GM10248 (cell line): ENCODE results near the gene HKDC1.

Experiments used
- CTCF ChIA-PET: fragments of 300-600 bp; sonication (Branson Sonifier 250); formaldehyde crosslinking; extraction: SDS; loops from one replicate; lab custom pipeline; 2021; ENCODE audit warnings: antibody characterized with exemption; lab: Yijun Ruan, JAX
- POLR2A ChIA-PET: fragments of 350-650 bp; sonication (Branson Sonifier 250); formaldehyde crosslinking; extraction: SDS; loops from one replicate; lab custom pipeline; 2020; ENCODE audit warnings: antibody characterized with exemption; lab: Yijun Ruan, JAX
- DNase-seq: peaks from one replicate; pipeline ENCODE4 v3.0.0; 2012; ENCODE audit errors: extremely low spot score
- CTCF ChIP-seq: IDR thresholded peaks from 2 replicates; pipeline ENCODE4 v1.5.1; 2012; ENCODE audit warnings: mild to moderate bottlenecking, low read depth; ENCODE audit errors: extremely low read depth, missing control alignments, control extremely low read depth

HKDC1 gene

GRCh38 chr10:69208761-69209160 lies 11.4 kb upstream of the HKDC1 start:
- CTCF ChIA-PET = interaction anchor here (1.1 kb wide), 1 partner anchor 204 kb away, joined by 4 read pairs; no protein-coding TSS in a partner anchor
- POLR2A ChIA-PET = no interaction called here
- no peak for TF ChIP-seq CTCF
- DNase-seq = no peak

- POLR2A ChIA-PET = no interaction called here
- no peak for DNase-seq
- CTCF ChIA-PET = no interaction called here
Observed at GRCh38 chr10:69209787-69210484, 10.2 kb upstream of the HKDC1 start.

DNA sequence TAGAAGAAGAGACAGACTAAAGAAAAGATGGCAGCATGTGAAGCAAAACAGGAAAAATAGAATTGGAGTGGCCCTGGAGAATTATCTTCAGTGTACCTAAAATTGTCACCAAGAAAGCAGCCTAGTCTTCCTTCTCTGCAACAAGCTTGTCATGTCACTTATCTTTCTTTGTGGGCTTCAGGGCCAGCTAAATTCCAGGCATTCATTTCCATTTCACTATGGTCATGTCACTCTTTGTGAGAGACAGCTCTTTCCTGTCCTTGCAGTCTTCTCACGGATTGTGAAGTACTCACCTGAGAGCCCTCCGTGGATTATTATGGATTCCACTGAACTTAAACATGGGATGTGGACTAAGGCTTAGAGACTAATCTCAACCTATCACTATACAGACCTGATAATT lies 9.0 kb upstream of the HKDC1 start:
- CTCF ChIA-PET = interaction anchor here (1.2 to 1.6 kb wide), 2 partner anchors 9 to 11 kb away, joined by 3 read pairs; partner anchors contain the start of gene HKDC1

More at GRCh38 chr10:69209787-69210484, 10.2 kb upstream of the HKDC1 start:
- TF ChIP-seq CTCF = no peak

DNA sequence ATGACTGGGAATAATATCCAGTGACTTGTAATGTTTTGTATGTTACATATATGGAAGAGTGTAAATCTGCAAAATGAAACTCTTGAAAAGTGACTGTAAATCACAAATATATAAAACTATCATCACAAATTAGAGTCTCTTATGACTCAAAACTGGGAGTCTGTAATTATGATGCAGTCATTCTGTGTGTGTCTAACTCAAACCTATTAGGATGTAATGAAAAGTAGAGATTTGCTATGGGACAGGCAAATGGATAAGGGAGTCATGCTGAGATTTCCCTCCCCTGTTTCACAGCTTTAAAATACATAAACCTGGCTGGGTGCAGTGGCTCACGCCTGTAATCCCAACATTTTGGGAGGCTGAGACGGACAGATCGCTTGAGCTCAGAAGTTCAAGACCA lies 8.6 kb upstream of the HKDC1 start:
- TF ChIP-seq CTCF = no peak
- CTCF ChIA-PET = interaction anchor here (0.7 to 1.6 kb wide), 4 partner anchors 8 to 17 kb away, joined by 3 to 5 read pairs (median 3); partner anchors contain the start of gene HKDC1
- no peak for DNase-seq
- POLR2A ChIA-PET = no interaction called here

More for the DNA sequence above, 9.0 kb upstream of the HKDC1 start:
- POLR2A ChIA-PET = no interaction called here
- DNase-seq = no peak
- TF ChIP-seq CTCF = no peak

GRCh38 chr10:69213591-69214311 lies 6.4 kb upstream of the HKDC1 start:
- no peak for DNase-seq
- TF ChIP-seq CTCF = no peak
- ChIA-PET POLR2A (no interaction called here), CTCF (interaction anchor here (1.3 kb wide), 1 partner anchor 9 kb away, joined by 4 read pairs; no protein-coding TSS in a partner anchor)

- DNase-seq = no peak
- ChIA-PET POLR2A (interaction anchor here (0.6 kb wide), 1 partner anchor 14 kb away, joined by 3 read pairs; no protein-coding TSS in a partner anchor), CTCF (interaction anchor here (0.9 to 2.0 kb wide), 5 partner anchors 8 to 194 kb away, joined by 3 to 5 read pairs (median 4); no protein-coding TSS in a partner anchor)
- no peak for TF ChIP-seq CTCF
Observed at GRCh38 chr10:69214666-69215131, 5.4 kb upstream of the HKDC1 start.
